Coronary artery (tissue), 2 donors: ENCODE results near the gene CATSPERZ.

ENCODE experiments used
- DNase-seq: peaks from one replicate; pipeline ENCODE4 v3.0.0-alpha.2; 2017; ENCODE audit warnings: low spot score
- H3K27ac ChIP-seq, 2 donors: fragments of 200-600 bp; sonication (generic); one replicate each; pipeline ENCODE4 v1.5.1; 2016 to 2019
- H3K4me3 ChIP-seq: fragments of 200-600 bp; sonication (generic); 2 replicates; pipeline ENCODE4 v1.5.1; 2016; ENCODE audit warnings: mild to moderate bottlenecking, moderate library complexity
- TF ChIP-seq, protein P1 (sequence below): fragments of 200-600 bp; sonication (generic); IDR thresholded peaks from one replicate; pipeline ENCODE4 v1.5.1; 2019; ENCODE audit warnings: antibody characterized with exemption

The CATSPERZ gene

DNA sequence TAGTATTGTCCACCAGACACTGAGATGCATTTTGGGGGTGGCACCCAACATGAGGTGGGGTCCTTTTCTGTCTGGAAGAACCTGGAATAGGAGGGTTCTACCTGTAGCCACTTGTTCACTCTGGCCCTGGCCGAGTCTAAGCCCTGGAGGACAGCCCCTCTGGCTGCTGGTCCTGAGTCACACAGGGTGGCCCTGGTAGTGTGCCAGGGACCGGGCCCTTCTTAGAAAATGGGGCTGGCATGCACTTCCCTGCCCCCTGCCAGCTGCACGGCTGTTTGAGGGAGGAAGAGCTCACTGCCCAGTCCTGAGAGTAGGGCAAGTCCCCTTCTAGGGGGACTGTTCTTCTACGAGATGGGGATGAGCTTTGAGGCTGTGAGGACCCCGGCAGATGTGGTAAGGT lies 46.7 kb upstream of the CATSPERZ start:
- TF ChIP-seq, protein P1, sequence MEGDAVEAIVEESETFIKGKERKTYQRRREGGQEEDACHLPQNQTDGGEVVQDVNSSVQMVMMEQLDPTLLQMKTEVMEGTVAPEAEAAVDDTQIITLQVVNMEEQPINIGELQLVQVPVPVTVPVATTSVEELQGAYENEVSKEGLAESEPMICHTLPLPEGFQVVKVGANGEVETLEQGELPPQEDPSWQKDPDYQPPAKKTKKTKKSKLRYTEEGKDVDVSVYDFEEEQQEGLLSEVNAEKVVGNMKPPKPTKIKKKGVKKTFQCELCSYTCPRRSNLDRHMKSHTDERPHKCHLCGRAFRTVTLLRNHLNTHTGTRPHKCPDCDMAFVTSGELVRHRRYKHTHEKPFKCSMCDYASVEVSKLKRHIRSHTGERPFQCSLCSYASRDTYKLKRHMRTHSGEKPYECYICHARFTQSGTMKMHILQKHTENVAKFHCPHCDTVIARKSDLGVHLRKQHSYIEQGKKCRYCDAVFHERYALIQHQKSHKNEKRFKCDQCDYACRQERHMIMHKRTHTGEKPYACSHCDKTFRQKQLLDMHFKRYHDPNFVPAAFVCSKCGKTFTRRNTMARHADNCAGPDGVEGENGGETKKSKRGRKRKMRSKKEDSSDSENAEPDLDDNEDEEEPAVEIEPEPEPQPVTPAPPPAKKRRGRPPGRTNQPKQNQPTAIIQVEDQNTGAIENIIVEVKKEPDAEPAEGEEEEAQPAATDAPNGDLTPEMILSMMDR = no peak
- Histone ChIP-seq H3K4me3 (peak overlapping the region; percentile 83), H3K27ac (peak overlapping the region; percentile 26 to 80)
- DNase-seq = no peak

DNA sequence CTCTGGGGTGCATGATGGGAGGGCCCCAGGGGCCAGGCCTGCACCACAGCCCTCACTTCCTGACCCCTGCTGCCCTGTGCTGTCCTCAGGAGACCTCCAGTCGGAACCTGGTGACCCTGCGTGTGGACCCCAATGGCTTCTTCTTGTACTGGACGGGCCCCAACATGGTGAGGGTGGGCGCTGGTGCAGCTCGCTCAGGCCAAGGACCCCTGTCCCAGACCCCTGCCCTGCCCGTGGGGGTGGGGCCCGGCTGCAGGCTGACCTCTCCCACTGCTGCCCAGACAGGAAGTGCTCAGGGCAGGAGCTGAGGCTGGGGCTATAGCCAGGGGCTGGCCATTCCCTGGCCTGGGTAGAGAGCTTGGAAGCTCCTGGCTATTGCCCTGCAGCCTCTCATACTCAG lies 45.8 kb upstream of the CATSPERZ start:
- TF ChIP-seq, protein P1 = no peak
- DNase-seq = no peak
- Histone ChIP-seq H3K27ac (no peak overlapping the region), H3K4me3 (no peak overlapping the region)

- TF ChIP-seq, protein P1 = no peak
Measured at GRCh38 chr11:64255135-64256128, 44.7 kb upstream of the CATSPERZ start.

DNA sequence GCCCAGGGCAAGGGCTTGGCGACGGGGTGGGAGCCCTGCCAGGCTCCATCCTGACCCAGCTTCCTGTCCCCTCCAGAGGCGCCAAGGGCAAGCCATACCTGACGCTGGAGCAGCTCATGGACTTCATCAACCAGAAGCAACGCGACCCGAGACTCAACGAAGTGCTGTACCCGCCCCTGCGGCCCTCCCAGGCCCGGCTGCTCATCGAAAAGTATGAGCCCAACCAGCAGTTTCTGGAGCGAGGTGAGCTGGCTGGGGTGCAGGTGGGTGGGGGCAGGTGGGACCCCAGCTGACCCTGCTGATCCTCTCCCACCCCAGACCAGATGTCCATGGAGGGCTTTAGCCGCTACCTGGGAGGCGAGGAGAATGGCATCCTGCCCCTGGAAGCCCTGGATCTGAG lies 43.9 kb upstream of the CATSPERZ start:
- TF ChIP-seq, protein P1 = no peak
- DNase-seq = no peak
- H3K27ac ChIP-seq = no peak overlapping the region
- H3K4me3 ChIP-seq = no peak overlapping the region

More at GRCh38 chr11:64255135-64256128, 44.7 kb upstream of the CATSPERZ start:
- no peak for DNase-seq
- no peak overlapping the region for H3K4me3 ChIP-seq
- no peak overlapping the region for H3K27ac ChIP-seq

GRCh38 chr11:64258356-64258755 lies 41.8 kb upstream of the CATSPERZ start:
- TF ChIP-seq, protein P1 = no peak
- no peak for DNase-seq
- H3K4me3 ChIP-seq = no peak overlapping the region
- H3K27ac ChIP-seq = no peak overlapping the region

GRCh38 chr11:64258946-64259532 lies 41.1 kb upstream of the CATSPERZ start:
- Histone ChIP-seq H3K4me3 (no peak overlapping the region), H3K27ac (no peak overlapping the region)
- TF ChIP-seq, protein P1 = no peak
- no peak for DNase-seq
